T-helper 1 cell (primary cell): ENCODE data around the gene EFNA4.

ENCODE experiments used
- DNase-seq, 5 donors: peaks; one replicate each; pipeline ENCODE4 v3.0.0-alpha.2; 2012 to 2020

Gene EFNA4

DNA sequence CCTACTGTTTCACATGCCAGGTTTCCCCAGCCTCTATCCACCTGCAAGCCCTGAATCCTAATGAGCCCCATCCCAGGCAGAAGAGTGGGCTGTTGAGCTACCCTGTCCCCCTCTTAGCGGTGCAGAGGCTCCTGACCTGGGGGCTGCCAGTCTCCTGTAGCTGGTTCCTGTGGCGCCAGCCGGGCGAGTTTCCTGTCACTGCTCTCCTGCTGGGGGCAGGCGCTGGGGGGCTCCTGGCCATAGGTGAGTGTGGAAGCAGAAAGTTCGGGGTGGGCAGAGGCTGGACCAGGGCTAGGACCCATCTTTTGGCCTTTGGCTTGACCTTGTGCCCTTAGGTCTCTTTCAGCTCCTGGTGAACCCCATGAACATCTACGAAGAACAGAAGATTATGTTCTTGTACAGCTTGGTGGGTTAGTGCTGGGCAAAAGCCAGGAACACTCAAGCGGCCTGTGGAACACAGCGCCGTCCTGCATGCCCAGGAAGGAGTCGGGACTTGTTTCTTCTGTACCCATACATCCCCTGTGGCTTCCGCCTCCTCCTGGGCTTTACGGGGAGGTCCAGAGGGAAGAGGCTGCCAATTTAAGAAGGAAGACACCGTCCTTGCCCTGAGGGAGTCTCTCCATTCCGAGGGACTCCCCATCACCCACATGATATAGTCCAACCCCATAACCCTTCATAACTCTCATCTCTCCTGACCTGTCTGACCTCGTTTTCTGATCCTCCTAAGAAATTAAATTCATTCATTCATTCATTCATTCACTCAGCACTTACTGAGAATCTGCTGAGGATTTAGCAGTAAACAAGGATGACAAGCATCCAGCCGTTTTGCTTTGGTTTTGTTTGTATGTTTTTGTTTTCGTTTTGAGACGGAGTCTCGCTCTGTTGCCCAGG, 29.0 kb upstream of the EFNA4 start:
- DNase-seq, result no peak

DNA sequence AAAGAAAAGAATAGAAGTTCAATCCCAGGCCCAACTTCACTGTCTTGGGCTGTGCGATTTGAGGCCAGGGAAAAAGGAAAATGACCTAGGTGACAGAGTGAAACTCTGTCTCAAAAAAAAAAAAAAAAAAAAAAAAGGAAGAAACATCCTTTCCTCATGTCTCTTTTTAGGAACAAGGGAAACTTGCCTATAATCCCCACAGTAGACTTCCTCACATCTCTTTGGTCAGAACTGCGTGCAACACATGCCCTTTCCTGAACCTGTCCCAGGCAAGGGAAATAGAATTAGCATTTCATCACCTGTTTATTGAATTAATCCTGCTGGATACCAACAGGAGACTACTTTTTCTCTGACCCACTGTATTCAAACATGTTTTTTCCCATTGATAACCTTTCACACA, 27.6 kb upstream of the EFNA4 start:
- no peak for DNase-seq

DNA sequence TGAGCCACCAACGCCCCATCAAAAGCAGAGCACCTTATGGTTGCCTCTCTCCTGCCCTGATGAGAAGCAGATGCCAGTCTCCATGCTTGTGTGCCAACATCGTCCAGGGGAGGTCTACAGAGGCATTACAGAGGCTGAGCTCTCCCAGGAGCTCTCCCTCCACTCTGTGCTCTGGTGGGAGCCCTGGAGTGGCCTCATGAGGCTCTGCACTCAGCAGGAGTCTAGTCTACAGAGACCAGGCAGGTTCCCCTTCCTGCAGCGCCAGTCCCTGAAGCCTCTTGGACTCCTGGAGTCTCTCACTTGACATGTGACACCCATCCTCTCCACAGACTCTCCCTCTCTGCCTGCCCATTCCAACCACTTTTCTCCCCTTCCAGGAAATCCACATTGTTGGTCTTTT, 26.5 kb upstream of the EFNA4 start:
- DNase-seq, result no peak

DNA sequence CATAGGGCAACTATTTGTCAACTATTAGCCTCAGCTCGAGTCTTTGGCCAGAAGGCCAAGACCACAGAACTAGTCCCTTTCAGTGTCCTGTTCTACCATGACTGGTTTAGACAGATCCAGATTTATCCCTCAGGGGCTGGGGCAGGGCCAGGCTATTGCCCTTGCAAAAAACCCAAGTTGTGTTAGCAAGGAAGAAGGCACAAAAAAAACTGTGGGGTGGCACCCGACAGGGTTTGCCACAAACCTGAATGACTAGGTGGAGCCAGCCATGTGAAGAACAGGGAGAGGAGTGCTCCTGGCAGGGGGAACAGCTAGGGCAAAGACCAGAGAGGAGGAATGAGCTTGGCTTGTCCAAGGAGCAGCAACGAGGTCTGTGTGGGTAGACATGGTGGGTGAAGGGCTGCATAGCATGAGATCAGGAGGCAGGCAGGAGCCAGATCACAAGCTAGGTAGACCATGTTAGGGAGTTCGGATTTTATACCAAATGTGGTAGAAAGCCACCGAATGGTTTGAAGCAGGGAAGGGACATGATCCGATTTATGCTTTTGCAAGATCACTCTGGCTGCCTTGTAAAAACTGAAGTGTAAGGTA, 25.6 kb upstream of the EFNA4 start:
- DNase-seq, result no peak

DNA sequence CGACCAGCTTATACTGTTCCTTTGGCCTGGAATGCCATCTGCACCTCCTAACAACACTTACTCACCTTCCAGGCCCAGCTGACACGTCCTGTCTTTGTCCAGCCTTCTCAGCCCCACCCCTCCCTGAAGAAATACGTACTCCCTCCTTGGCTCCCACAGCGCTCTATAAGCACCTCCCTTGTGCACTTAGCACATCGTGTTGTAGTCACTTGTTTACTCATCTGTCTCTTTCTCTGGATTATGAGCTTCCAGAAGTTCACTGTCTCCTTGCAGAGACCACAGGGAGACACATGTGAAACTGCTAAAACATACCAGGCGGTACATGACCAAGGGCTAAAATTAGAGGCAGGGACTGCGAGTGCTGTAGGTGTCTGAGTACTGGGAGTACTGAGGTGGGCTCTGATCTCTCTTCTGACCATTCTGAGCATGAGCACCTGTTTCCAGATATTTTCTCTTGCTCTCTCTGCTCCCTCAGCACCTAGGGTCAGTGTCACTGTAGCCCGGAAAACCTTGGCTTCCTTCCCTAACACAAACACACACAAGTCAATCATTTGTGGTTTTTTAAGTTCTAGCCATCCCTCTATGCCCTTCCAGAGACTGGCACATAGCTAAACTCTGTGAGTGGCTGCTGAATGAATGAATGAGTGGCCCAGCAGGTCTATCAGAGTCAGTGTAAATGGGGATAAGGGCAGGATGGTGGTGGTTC, 24.8 kb upstream of the EFNA4 start:
- DNase-seq, result no peak

DNA sequence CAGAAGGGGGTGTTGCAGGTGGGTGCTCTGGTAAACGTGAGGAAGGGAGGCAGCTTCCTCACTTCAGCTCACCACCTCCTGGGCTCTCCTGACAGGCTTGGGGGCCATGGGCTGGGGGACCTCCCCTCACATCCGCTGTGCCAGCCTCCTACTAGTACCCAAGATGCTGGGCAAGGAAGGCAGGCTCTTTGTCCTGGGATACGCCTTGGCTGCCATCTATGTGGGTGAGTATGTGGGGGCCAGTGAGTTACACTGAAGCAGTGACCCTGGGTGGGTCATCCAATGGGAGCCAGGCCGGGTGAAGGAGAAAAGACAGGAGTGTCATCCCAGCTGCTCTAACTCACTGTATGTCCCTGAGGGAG, 24.3 kb upstream of the EFNA4 start:
- DNase-seq, result no peak

DNA sequence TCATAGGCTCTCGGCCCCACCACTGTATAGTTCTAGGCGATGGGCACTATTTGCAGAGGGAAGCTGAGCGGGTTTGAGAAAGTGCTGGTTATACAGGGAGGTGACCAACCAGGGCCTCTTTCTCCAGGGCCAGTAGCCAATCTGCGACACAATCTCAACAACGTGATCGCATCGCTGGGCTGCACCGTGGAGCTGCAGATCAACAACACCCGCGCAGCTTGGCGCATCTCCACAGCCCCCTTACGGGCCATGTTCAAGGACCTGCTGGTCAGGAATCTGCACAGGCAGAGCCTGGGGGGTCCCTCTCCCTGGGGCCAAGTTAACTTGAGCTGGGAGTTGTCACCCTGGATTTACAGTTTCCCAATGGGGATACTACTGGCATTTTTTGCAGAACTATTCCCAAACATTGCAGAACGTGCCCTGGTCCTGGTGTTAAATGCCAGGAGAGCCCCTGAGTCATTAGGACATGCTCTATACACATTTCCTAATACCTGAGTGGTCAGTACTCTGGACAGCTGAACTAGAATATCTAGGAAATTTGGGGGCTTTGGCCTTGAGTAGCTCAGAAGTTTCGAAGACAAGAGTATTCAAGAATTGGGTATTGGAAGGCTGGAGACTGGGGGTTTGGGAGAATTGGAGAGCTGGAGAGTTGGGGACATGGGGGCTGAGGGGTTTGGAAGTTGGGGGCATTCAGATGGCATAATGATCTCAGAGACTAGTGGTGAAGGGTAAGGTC, 23.0 kb upstream of the EFNA4 start:
- DNase-seq, result no peak

DNA sequence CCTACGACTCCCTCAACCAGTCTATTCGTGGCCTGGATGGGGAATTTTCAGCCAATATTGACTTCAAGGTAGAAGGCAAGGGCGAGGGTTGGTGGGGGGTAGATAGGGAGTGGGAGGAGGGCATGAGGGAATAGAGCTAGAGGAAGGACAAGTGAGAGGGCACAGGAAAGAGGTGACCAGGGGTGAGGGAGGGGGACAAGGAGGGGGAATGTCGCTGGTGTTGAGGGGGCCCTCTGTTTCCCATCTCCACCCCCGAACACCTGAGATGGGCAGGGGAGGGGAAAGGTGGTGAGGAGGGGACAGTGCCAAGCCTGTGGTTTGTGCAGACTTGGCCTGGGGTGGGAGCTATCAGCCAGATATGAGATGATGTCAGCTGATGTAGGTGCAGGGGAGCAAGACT, 20.8 kb upstream of the EFNA4 start:
- no peak for DNase-seq

DNA sequence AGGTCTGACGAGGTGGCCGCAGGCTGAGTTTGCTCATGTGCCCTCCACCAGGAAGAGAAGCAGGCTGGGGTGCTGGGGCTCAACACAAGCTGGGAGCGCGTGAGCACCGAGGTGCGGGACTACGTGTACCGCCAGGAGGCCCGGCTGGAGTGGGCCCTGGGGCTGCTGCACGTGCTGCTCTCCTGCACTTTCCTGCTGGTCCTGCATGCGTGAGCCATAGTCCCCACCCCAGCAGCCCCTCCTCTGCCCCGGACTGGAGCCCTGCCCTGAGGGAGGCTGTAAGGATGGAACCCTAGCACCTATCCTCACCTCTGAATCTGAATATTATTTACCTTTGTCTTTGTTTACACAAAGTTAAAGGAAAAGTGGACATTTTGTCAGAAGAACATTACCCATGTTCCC, 20.2 kb upstream of the EFNA4 start:
- no peak for DNase-seq

DNA sequence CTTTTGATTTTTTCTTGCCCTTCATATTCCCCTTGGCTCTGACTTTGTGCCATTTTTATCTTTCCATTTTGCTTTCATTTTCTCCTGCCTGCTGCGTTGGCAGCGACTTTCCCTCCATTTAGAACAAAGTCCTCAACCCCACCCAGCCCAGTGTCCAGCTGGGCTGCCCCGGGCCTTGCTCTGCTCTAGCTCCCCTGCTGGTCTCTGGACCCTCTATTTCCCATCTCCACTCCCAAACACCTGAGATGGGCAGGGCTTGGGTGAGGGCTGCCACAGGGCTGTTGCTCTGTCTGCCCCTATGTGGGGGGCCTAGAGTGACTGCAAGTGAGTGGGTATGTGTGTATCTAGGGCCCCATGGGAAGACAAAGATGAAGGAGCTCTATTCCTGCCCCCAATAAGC, 19.7 kb upstream of the EFNA4 start:
- DNase-seq, result no peak

DNA sequence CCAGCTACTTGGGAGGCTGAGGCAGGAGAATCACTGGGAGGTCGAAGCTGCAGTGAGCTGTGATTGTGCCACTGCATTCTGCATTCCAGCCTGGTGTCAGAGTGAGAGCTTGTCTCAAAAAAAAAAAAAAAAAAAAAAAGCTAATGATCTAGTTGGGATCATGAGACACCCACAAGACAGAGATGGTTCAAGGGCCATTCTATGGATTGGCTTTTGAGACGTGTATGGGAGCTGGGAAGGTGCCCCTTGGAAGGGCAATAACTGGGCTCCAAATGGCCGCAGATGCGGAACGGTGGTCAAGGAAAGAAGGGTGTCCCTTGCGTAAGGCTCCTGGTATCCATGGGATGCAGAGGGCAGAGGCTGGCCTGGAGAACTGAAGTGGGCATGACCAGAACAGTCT, 19.2 kb upstream of the EFNA4 start:
- DNase-seq, result no peak

DNA sequence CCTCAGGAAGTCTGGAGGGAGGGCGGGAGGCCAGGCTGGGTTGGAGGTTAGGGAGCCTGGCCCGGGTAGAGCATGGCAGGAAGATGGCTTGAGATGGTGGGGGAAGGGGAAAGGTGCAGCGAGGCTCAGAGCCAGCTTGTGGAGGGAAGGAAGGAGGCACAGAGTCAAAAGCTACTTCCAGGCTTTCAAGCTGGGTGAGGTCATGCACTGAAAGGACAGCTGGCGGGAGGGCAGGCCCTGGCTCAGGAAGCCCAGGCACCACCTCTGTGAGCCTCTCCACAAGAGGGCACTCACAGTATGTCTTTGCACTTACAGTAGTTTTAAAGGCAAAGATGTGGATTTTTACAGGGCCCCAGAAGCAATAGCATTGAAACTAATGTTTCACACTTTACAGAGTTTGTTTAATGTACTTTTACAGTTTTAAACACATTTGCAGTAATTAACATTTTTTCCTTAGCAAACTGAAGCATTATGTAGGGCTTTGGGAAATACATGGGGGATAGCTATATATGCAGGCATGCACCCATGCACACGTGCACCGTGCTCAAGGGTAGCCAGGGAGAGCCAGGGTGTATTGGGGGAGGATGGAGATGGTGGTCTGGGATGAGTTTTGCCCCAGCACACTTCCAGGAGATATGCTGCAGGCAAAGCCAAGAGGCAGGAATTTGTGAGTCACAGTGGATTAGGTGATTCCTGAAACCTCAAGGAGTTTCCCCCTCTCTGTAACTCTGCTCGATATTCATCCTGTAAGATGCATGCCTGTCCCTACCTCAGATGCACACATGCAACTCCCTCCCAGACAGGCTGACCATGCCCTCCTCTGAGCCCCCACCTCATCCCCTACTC, 18.5 kb upstream of the EFNA4 start:
- peak in 4 of 5 donors; percentile 45 to 72 (median 50) for DNase-seq

DNA sequence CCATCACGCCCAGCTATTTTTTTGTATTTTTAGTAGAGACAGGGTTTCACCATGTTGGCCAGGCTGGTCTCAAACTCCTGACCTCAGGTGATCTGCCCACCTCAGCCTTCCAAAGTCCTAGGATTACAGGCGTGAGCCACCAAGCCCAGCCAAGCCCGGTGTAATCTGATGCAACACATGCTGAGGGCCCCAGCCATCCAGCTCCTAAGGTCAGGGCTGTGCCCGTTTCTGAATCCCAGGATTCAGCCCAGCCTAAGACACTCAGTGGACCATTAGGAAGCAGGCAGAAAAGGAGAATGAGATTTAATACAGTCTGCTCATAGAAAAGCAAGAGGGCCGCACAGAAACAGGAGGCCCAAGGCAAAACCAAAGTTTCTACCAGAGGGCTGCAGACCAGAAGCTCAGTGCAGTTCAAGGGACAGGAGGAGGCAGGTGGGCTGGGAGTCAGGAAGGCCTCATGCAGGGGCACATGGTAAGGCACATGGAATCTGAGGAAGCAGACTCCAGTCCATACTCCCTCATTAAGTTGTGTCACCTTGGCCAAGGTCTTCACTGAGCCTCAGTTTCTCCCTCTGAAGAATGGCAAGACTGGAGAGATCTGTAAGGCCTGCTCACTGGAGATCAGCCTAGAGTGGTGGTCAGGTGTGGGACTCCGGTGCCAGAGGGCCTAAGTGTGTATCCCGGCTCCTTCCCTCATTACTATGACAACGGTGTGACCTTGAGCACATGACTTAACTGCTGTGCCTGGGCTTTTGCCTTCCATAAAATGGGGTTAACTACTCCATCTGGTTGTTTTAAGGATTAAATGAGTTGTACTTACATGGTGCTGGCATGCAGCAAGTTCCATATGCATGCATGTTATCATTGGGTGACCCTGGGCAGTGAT, 14.8 kb upstream of the EFNA4 start:
- DNase-seq, result no peak

DNA sequence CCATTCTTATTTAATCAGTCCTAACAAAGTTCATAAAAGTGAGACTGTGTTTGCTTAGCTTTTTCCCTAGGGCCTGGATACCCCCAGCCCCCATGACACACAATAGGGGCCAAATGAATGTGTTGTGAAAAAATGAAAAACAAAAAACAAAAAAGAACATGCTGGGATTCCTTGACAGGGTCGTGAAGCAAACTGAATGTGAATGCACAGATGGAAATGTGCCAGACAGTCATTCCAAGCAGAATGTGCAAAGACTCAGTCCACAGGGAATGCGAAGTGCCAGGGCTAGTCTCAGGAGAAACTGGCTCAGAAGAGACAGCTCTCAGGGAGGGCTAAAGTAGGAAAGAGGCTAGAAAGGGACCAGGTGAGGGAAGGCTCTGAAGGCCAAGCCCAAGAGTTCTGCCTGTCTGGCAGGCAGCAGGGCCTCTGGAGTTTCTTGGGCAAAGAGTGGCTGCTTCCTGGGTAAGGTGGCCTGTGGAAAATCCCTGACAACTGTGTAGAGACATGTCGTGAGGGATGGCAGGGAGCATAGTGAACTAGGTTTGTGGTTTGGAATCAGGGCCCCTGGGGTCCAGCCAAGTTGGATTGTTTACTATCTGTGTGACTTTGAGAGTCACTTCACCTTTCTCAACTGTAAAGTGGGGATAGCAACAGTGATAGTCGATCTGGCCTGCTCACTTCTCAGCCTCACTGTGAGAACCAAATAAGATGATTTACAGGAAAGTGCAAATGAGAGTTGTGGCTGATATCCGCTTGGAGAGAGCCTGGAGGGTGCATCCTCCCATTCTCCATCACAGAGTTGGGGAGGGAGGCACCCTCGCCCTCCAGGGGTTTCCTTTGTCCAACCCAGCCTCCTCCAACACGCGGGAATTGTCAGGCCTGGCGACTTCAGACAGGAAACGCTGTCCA, 13.6 kb upstream of the EFNA4 start:
- DNase-seq, result no peak

DNA sequence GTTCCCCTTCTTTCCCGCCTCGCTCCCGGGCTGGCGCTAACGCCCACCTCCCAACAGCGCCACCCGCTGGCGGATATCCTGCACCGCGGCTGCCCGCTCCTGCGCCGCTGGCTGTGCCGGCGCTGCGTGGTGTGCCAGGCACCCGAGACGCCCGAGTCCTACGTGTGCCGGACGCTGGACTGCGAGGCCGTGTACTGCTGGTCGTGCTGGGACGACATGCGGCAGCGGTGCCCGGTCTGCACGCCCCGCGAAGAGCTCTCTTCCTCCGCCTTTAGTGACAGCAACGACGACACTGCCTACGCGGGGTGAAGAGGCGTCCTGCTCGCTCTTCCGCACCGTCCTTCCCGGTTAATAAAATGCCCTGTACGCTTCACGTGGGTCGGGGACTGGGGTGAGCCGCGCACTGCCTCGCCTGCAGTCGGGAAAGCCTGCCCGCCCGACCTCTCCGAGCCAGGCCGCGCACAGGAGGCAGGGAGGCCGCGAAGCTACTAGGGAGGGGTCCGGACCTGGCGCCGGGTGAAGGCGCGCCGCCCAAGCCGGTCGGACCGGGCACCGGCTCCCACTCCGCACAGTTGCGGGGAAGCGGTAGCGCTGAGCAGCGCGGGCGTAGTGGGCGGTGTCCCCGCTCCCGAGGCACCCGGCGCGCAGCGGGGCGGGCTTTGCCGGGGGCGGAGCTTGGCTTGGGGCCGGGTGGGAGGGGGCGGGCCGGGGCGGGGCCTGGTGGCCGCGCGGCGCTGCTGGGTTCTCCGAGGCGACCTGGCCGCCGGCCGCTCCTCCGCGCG, 12.8 kb upstream of the EFNA4 start, which contains the start of gene ADAM15:
TSS of gene ADAM15 (plus strand) at position 757 of the 782 bp plus-strand sequence. CDS start 71 bp downstream, outside the sequence.
- DNase-seq, result peak; percentile 71 to 81 (median 73)

DNA sequence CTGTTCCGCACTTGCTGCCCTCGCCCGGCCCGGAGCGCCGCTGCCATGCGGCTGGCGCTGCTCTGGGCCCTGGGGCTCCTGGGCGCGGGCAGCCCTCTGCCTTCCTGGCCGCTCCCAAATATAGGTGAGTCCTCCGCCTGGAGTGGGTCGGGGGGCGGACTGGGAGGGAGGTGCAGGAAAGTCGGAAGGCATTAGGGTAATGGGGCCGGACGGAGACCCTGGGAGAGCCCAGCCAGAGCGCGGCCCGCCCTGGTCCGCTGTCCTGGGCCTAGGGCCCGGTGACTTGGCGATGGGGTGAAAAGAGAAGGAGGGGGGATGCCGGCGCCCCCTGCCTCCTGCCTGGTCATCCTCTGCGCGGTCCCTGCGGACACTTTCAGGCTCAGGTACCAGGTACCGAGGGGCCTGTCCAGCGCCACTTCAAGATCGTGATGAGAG, 12.2 kb upstream of the EFNA4 start:
- DNase-seq, result no peak

DNA sequence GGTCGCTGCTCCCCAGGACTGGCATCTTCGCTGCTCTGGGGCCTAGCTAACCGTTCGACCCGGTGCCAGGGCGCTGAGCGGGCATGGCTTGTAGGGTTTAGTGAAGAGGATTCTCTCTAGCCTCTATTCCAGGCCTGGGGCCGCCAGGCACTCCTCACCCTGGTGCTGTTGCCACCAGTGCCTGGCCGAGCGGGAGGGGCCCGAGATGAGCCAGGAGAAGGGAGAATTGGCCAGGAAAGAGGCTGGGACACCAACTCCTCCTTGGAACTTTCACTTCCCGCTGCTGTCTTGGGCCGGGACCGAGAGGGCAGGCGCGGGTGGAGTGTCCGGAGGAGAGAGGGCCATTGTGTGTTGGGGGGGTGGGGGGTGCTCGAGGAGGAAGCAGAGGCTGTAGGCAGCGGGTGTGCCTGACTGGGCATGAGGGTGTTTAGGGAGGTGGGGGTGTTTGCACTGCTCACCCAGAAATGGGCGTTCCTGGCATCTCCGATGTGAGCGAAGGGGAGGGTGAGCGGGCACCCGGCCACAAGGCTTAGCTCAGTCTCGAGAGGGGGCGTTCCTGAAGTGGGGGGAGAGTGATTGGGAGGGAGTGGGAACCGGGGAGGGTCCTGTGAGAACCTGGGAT, 11.7 kb upstream of the EFNA4 start:
- peak in 4 of 5 donors; percentile 21 to 46 (median 30) for DNase-seq
